ENCODE results near the gene GPR50.

GPR50 gene

GRCh38 chrX:151180400-151180799, 4.0 kb downstream of the GPR50 start:
- TF ChIP-seq ZFX (IDR thresholded peaks at IDR 0.05) (no peak), CTCF (conservative IDR thresholded peaks at IDR 0.05) (no peak)
- H3K27ac ChIP-seq: no peak overlapping the region

- no peak for TF ChIP-seq CTCF (conservative IDR thresholded peaks at IDR 0.05)
- TF ChIP-seq ZFX (IDR thresholded peaks at IDR 0.05): no peak
- H3K27ac ChIP-seq: no peak overlapping the region
These were observed 4.7 kb downstream of the GPR50 start for GRCh38 chrX:151181088-151181487.

- TF ChIP-seq CTCF (conservative IDR thresholded peaks at IDR 0.05) (no peak), ZFX (IDR thresholded peaks at IDR 0.05) (no peak)
- no peak overlapping the region for H3K27ac ChIP-seq
These were observed 6.9 kb downstream of the GPR50 start for GRCh38 chrX:151183233-151183753.

- H3K27ac ChIP-seq: no peak overlapping the region
- TF ChIP-seq ZFX (IDR thresholded peaks at IDR 0.05): no peak
- no peak for TF ChIP-seq CTCF (conservative IDR thresholded peaks at IDR 0.05)
These were observed 7.7 kb downstream of the GPR50 start for GRCh38 chrX:151183912-151184565.

GRCh38 chrX:151184705-151185104, 8.3 kb downstream of the GPR50 start:
- no peak overlapping the region for H3K27ac ChIP-seq
- TF ChIP-seq CTCF (conservative IDR thresholded peaks at IDR 0.05) (no peak), ZFX (IDR thresholded peaks at IDR 0.05) (no peak)

- H3K27ac ChIP-seq: no peak overlapping the region
- TF ChIP-seq CTCF (conservative IDR thresholded peaks at IDR 0.05): no peak
These were observed 30.5 kb downstream of the GPR50 start for GRCh38 chrX:151206871-151207270.

- H3K27ac ChIP-seq: no peak overlapping the region
- TF ChIP-seq CTCF (conservative IDR thresholded peaks at IDR 0.05) (no peak), ZFX (IDR thresholded peaks at IDR 0.05) (no peak)
These were observed 49.5 kb downstream of the GPR50 start for GRCh38 chrX:151225843-151226242.

All from C4-2B (cell line).